ENCODE measurements around the gene EVA1A. TPM values are rescaled to one million over a fixed set of nuclear protein-coding genes. Genes with fewer than 3 reads are reported as not detected.

The EVA1A gene, protein sequence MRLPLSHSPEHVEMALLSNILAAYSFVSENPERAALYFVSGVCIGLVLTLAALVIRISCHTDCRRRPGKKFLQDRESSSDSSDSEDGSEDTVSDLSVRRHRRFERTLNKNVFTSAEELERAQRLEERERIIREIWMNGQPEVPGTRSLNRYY
- 1 to 10 TPM in 7 of 8 experiments, under 1 TPM in 1; 0.36 to 9.0 (median 3.8) TPM for total RNA-seq

DNA sequence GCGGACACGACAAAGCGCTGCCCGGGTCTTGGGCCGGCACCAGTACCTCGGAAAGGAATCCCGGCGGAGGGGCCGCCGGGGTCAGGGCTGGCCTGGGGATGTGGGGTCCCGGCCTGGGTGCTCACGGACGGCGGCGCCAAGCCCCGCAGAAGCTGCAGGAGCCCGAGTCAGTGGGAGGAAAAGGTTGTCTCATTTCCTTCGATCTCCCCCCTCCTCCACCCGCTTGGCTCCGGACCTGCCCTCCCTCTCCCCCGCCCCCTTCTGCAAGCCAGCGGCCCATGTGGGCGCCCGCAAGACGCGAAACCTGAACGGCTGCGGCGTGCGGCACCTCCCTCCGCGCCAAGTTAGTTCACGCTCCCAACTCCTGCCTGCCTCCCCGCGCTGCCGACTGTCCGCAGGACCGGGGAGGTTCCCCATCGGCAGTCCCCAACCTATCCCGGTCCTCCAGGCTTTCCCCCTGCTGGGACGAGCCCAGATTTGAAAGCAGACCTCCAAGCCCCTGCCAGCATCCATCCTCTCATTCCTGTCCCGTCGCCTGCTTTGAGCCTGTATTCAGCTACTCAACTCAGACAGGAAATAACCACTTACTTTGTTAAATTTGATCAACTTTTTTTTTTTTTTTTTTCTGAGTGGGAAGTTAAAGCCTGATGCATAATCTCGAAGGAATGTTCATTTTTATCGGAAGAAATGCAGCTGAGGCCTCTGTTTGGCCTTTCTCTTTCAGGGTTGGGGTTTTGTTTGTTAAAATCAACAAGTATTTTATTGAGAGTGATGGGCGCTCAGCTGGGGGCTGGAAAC lies at the start of gene EVA1A:
EVA1A (minus strand) TSS at position 172 of the 798 bp plus-strand sequence. CDS start 42,799 bp downstream, outside the sequence.
- Histone ChIP-seq H3K4me3 (peak within 1 kb of the TSS; percentile 41 to 62 (median 55)), H3K27ac (no peak within 1 kb of the TSS), H3K4me1 (replicated peaks in 1 of 2) (peaks cover 10% of the 10 kb centered on the region in 2 donors)
- ATAC-seq (replicated peaks in 6 of 8), result peak; percentile 60 to 85 (median 78)
- 0 to 80% (median 7%) methylated on average over 1 to 11 of the region's 46 CpGs; no CpG with 5 or more reads in 1 of the 10 experiments for WGBS, 10 experiments
- in situ Hi-C loops (cut with MboI; ENCODE audit: low pct_unique_long_range_greater_than_20kb in 2 of 9, low sequenced_read_pairs in 9 of 9, unreplicated experiment in 9 of 9), result no loop called here

DNA sequence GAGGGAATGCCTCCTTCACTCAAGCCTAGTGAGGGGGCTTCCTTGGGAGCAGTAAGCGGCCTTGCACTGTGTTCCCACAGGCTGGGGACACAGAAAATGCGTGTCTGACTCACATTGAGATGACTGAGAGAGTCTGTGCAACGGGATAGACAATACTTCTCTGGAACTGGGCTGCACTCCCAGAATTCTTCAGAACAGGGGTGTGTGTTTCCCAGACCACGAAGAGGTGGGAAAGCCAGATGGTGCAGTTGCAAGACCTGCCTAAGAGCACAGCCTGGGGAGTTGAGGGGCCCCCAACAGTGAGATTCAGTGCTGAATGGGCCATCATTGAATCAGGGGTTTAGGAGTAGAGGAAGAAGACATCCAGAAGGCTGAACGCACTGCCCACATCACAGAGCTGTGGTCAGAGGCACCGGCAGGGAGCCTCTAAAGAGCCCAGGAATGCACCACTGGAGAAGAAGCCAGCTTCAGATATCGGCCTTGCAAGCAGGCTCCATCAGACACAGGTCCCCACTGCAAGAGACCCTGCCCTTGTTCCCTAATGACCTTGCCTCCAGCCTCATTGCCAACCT lies 49.3 kb upstream of the EVA1A start:
- H3K4me1 ChIP-seq (replicated peaks in 1 of 2), result peaks cover 7 to 9% of the 10 kb centered on the region in 2 donors
- peak in 1 of 8 experiments; percentile 13 for ATAC-seq (replicated peaks in 6 of 8)
- no peak overlapping the region for H3K27ac ChIP-seq
- H3K4me3 ChIP-seq, result no peak overlapping the region
- in situ Hi-C loops (cut with MboI; ENCODE audit: low pct_unique_long_range_greater_than_20kb in 2 of 9, low sequenced_read_pairs in 9 of 9, unreplicated experiment in 9 of 9), result loop anchor here in 7 of 9 experiments (5.0 to 25.0 kb wide), 5 partner anchors 143 to 698 kb away; partner anchors contain the start of gene TACR1 (in 1 of the 7)
- WGBS, 10 experiments, result 33 to 100% (median 72%) methylated on average over 1 to 4 of the region's 7 CpGs; no CpG with 5 or more reads in 3 of the 10 experiments

DNA sequence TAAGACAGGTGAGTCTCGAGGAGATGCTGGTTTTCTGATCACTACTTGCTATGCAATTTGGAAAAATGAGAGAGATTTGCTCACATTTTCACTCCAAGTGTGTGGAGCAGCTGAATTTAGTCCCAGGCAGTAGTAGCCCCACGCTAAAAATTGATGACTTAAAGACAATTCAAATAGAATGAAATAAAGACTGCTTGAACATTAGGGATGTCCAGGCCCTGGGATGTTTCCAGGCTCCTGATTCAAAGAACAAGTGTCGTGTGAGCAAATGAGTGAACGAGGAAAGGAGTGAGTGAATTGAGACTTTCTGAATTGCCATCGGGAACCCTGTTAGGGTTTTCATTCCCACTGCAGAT lies 48.6 kb upstream of the EVA1A start:
- Histone ChIP-seq H3K4me3 (no peak overlapping the region), H3K27ac (no peak overlapping the region), H3K4me1 (replicated peaks in 1 of 2) (peaks cover 7 to 9% of the 10 kb centered on the region in 2 donors)
- 18 to 100% (median 49%) methylated on average over 1 to 4 of the region's 5 CpGs; no CpG with 5 or more reads in 2 of the 10 experiments for WGBS, 10 experiments
- no peak for ATAC-seq (replicated peaks in 6 of 8)
- in situ Hi-C loops (cut with MboI; ENCODE audit: low pct_unique_long_range_greater_than_20kb in 2 of 9, low sequenced_read_pairs in 9 of 9, unreplicated experiment in 9 of 9), result loop anchor here in 5 of 9 experiments (5.0 to 25.0 kb wide), 4 partner anchors 142 to 697 kb away; partner anchors contain the start of gene TACR1 (in 1 of the 5)

DNA sequence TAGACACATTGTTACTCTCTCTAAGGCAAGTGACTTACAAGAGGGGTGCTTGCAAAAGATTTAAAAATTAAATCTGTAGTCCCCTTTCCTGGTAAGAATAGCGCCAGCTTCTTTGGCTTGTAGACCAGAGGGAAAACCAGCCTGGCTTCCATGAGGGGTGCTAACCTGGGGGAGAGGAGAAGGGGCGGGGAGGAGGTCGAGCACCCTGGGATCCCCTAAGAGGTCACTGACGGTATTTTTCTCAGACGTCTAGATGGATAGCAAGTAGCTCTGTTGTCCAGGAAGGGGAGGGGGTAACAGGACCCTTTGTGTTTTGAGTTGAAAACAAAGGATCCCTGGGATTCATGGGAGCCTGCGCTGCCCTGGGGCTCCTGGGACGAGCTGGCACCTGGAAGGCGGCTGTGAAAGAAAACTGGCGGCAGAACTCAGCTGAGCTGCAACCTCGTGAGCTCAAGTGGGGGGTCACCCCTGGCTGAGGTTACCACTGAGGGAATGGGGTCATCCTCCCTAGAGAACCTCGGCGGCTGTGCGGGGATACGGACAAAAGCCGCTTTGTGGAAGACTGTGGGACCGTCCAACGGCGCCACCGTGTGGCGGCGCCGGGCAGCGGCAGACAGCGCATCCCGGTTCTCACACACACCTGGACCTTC lies 48.1 kb upstream of the EVA1A start:
- in situ Hi-C loops (cut with MboI; ENCODE audit: low pct_unique_long_range_greater_than_20kb in 2 of 9, low sequenced_read_pairs in 9 of 9, unreplicated experiment in 9 of 9), result loop anchor here in 5 of 9 experiments (5.0 to 25.0 kb wide), 4 partner anchors 142 to 697 kb away; partner anchors contain the start of gene TACR1 (in 1 of the 5)
- Histone ChIP-seq H3K4me1 (replicated peaks in 1 of 2) (peaks cover 7 to 9% of the 10 kb centered on the region in 2 donors), H3K27ac (no peak overlapping the region), H3K4me3 (peak overlapping the region in 3 of 5 donors; percentile 18 to 24 (median 21))
- peak; percentile 32 to 92 (median 90) for ATAC-seq (replicated peaks in 6 of 8)
- WGBS, 10 experiments, result 0 to 100% (median 20%) methylated on average over 1 to 9 of the region's 25 CpGs; no CpG with 5 or more reads in 3 of the 10 experiments

DNA sequence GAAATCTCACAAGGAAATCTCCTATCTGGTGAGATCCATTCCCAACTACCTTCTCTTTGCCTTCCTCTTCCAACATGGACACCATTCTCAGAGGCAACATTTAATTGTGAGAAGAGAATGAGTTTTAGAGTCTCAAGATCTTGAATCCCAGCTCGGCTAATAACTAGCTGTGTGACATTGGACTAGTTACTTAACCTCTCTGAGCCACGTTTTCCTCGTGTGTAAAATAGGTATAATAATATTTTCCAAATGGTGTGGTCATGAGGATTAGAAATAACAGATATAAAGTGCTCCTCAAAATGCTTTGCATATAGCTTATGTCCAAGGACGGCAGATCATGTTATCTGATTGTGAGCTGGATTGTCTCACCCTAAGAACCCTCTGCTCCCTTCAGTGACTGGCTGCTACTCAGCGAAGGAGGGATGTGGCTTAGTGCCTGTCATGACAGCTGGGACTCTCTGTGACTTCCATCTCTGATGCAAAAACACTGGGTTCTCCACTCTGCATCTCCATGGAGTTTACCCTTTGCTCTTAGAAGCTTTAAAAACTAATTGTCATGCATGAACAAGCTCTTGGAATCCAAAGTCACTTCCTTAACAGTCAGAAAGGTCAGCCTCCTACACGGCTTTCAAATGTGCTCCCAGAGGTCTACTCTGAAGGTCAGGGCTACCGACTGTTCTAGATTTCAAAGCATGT lies 47.4 kb upstream of the EVA1A start:
- WGBS, 10 experiments, result 20 to 88% (median 59%) methylated on average over 1 to 5 of the region's 7 CpGs; no CpG with 5 or more reads in 1 of the 10 experiments
- peak in 3 of 8 experiments; percentile 16 to 51 (median 40) for ATAC-seq (replicated peaks in 6 of 8)
- in situ Hi-C loops (cut with MboI; ENCODE audit: low pct_unique_long_range_greater_than_20kb in 2 of 9, low sequenced_read_pairs in 9 of 9, unreplicated experiment in 9 of 9), result loop anchor here in 5 of 9 experiments (5.0 to 25.0 kb wide), 4 partner anchors 141 to 696 kb away; partner anchors contain the start of gene TACR1 (in 1 of the 5)
- H3K27ac ChIP-seq, result no peak overlapping the region
- peaks cover 7 to 9% of the 10 kb centered on the region in 2 donors for H3K4me1 ChIP-seq (replicated peaks in 1 of 2)
- H3K4me3 ChIP-seq, result no peak overlapping the region

DNA sequence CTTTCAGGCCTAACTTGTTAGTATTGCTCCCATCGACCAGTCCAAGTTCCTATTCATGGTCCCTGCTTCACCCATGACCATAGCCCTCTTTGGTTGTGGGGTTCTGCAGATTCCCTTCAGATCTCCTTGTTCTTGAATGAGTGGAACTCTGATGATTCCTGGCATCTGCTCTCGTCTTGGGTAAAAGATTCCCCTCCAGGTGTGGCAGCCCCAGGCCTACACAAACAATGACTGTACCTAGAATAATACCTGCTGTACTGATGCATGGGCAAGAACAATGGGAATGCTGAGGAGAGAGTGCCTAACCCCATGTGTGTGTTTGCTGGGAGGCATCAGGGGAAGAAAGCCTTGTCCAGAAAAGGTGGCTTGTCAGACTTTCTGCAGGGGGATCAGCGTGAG lies 46.7 kb upstream of the EVA1A start:
- Histone ChIP-seq H3K27ac (no peak overlapping the region), H3K4me1 (replicated peaks in 1 of 2) (peaks cover 7 to 9% of the 10 kb centered on the region in 2 donors), H3K4me3 (no peak overlapping the region)
- 80 to 100% (median 100%) methylated on average over 1 to 3 of the region's 3 CpGs; no CpG with 5 or more reads in 4 of the 10 experiments for WGBS, 10 experiments
- in situ Hi-C loops (cut with MboI; ENCODE audit: low pct_unique_long_range_greater_than_20kb in 2 of 9, low sequenced_read_pairs in 9 of 9, unreplicated experiment in 9 of 9), result loop anchor here in 5 of 9 experiments (5.0 to 25.0 kb wide), 4 partner anchors 140 to 695 kb away; partner anchors contain the start of gene TACR1 (in 1 of the 5)
- no peak for ATAC-seq (replicated peaks in 6 of 8)

DNA sequence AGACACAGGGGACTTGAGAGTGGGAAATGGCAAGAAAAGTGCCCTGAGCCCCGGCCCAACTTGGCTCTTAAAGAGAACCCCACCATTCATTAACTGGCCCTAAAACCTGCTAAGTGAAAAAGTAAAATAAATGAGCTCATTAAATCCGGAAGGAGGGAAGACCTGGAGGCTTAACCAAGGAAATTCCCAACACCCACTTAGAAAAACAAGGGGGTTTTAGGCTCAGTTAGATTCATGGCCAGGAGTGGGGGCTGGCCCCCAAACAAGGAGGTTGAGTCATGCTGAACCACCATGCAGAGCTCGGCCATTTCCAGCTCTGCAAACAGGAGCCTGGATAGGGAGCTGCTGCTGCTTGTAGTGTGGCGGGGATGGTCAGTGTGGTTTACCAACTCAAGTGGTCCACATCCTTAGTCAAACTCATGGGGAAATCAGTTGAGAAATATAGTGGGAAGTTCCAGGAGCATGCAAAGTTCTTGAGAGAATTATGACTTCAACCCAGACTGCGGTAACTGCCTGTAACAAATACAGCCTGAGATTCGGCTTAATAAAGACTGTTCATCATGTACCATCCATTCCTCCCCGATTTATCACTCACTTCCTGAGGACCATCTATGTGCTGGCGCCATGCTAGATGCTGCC lies 46.1 kb upstream of the EVA1A start:
- in situ Hi-C loops (cut with MboI; ENCODE audit: low pct_unique_long_range_greater_than_20kb in 2 of 9, low sequenced_read_pairs in 9 of 9, unreplicated experiment in 9 of 9), result loop anchor here in 5 of 9 experiments (5.0 to 25.0 kb wide), 4 partner anchors 140 to 695 kb away; partner anchors contain the start of gene TACR1 (in 1 of the 5)
- no peak for ATAC-seq (replicated peaks in 6 of 8)
- 10 to 100% (median 85%) methylated on average over 1 to 8 of the region's 8 CpGs; no CpG with 5 or more reads in 1 of the 10 experiments for WGBS, 10 experiments
- peaks cover 7 to 9% of the 10 kb centered on the region in 2 donors for H3K4me1 ChIP-seq (replicated peaks in 1 of 2)
- no peak overlapping the region for H3K4me3 ChIP-seq
- no peak overlapping the region for H3K27ac ChIP-seq

DNA sequence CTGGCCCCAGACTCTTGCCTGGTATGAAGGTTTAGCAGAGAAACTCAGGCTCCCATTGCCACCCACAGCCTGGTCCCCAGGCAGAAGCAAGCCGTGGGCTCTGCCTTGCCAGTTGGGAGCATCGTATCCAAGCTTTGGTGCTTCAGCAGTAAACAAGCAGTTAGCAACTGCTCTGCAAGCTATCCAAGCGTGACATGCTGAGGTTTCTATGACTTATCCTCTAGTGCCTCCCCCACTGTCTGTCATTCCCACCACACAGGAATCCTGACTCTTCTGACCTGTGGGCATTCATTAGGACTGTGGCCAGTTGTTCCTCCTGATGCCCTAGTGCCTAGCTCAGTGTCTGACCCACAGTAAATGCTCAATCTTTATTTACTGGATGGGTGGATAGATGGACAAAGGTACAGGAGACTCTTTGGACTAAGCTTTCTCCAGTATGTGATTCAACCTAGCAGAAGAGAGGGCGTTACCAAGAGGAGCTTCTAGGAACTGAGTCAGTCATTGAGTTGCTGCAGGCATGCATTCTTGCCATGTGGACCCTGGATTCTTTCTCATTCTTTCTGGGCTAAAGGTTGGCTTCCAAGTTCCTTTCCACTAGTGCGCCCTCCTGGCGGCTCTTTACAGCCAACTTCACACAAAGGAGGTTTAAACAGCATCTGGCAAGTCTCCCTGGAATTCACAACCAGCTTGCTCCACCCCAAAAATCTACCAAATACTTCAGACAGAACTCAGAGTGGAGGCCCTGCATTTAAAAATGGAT lies 45.2 kb upstream of the EVA1A start:
- H3K4me1 ChIP-seq (replicated peaks in 1 of 2), result peaks cover 7 to 9% of the 10 kb centered on the region in 2 donors
- H3K27ac ChIP-seq, result no peak overlapping the region
- in situ Hi-C loops (cut with MboI; ENCODE audit: low pct_unique_long_range_greater_than_20kb in 2 of 9, low sequenced_read_pairs in 9 of 9, unreplicated experiment in 9 of 9), result loop anchor here in 5 of 9 experiments (5.0 to 25.0 kb wide), 4 partner anchors 139 to 694 kb away; partner anchors contain the start of gene TACR1 (in 1 of the 5)
- 0 to 100% (median 73%) methylated on average over 1 to 4 of the region's 6 CpGs; no CpG with 5 or more reads in 1 of the 10 experiments for WGBS, 10 experiments
- no peak overlapping the region for H3K4me3 ChIP-seq
- peak in 4 of 8 experiments; percentile 39 to 88 (median 63) for ATAC-seq (replicated peaks in 6 of 8)

DNA sequence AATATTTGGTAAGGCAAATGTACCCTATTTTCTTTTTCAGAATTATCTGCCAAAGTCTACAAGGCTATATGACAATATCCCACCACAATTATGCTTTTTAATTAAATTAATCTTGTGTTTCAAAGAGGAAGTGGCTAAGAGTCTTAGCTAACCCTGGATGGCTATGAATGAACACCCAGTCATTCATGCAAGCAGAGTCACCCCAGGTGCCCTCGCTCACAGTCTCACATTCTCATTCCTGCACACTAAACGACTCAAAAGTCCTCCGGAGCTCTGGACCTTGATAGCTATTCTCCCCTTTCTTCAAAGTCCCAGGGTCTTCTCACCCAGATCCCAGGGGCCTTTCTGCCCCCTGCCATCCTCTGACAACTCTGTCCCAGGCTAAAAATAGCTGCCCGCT lies 43.7 kb upstream of the EVA1A start:
- H3K4me1 ChIP-seq (replicated peaks in 1 of 2), result peaks cover 7 to 9% of the 10 kb centered on the region in 2 donors
- no peak for ATAC-seq (replicated peaks in 6 of 8)
- H3K27ac ChIP-seq, result no peak overlapping the region
- in situ Hi-C loops (cut with MboI; ENCODE audit: low pct_unique_long_range_greater_than_20kb in 2 of 9, low sequenced_read_pairs in 9 of 9, unreplicated experiment in 9 of 9), result loop anchor here in 4 of 9 experiments (25.0 kb wide), 3 partner anchors 142 to 692 kb away; partner anchors contain the start of gene TACR1 (in 1 of the 4)
- no peak overlapping the region for H3K4me3 ChIP-seq
- WGBS, 10 experiments, result 46 to 100% (median 92%) methylated on average over 1 to 3 of the region's 4 CpGs; no CpG with 5 or more reads in 1 of the 10 experiments

DNA sequence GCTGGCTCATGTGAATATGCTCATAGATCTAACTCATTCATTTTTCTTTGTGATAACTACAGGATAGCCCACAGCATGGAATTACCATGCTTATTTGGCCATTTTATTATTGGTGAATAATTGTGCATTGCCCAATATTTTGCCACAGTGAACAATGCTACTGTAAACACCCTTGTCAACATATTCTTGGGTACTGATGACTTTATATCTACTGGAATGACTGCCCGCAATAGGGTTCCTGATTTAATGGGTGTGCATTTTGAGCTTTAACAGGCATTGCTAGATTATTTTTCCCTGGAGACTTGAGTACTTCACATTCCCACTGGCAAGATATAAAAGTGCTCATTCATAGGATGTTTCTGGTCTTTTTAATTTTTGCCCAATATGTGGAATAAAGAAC lies 42.7 kb upstream of the EVA1A start:
- Histone ChIP-seq H3K4me3 (no peak overlapping the region), H3K27ac (no peak overlapping the region), H3K4me1 (replicated peaks in 1 of 2) (peaks cover 1 to 4% of the 10 kb centered on the region in 2 donors)
- ATAC-seq (replicated peaks in 6 of 8), result no peak
- in situ Hi-C loops (cut with MboI; ENCODE audit: low pct_unique_long_range_greater_than_20kb in 2 of 9, low sequenced_read_pairs in 9 of 9, unreplicated experiment in 9 of 9), result loop anchor here in 4 of 9 experiments (25.0 kb wide), 3 partner anchors 141 to 691 kb away; partner anchors contain the start of gene TACR1 (in 1 of the 4)
- WGBS, 10 experiments, result 20 to 100% (median 100%) methylated on average over 1 of the region's 1 CpG; no CpG with 5 or more reads in 3 of the 10 experiments
